Neuron (in vitro differentiated cells): ENCODE results near the gene POU6F2.

ENCODE experiments used
- H2AFZ ChIP-seq: one replicate; pipeline ENCODE4 v1.6.1; 2013; ENCODE audit warnings: low read depth, mild to moderate bottlenecking, inconsistent platforms, low read length, moderate library complexity
- H3K27me3 ChIP-seq: one replicate; pipeline ENCODE4 v1.6.1; 2013; ENCODE audit warnings: low read length; ENCODE audit not compliant: insufficient read depth
- H3K36me3 ChIP-seq: one replicate; pipeline ENCODE4 v1.6.1; 2013; ENCODE audit warnings: low read length; ENCODE audit not compliant: insufficient read depth
- H3K4me1 ChIP-seq: one replicate; pipeline ENCODE4 v1.6.1; 2013; ENCODE audit warnings: low read length; ENCODE audit not compliant: insufficient read depth
- H3K4me3 ChIP-seq: 2 replicates; pipeline ENCODE4 v1.5.1; 2013; ENCODE audit warnings: mild to moderate bottlenecking, low read length, moderate library complexity
- H3K9me3 ChIP-seq: one replicate; pipeline ENCODE4 v1.6.1; 2013; ENCODE audit warnings: low read length

Gene POU6F2

DNA sequence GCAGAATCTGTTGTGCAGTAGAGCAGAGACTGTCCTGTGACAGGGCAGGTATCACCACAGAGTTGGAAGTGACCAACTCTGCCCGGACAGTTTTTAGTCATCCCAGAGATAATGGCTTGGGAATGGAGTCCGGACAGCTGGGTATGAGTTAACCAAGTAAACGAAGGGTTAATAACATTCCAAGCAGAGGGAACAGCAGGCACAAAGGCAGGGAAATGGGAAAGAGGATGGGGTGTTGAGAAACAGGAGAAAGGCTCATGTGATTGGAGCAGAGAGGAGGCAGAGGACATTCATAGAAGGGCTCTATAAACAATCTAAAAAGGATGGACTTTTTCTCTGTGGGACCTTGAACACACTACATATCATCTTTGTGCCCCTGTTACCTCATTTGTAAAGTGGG, 456.3 kb downstream of the POU6F2 start:
- Histone ChIP-seq H3K4me1 (no peaks in the 10 kb centered on the region), H3K4me3 (no peak overlapping the region), H3K36me3 (no peaks in the 10 kb centered on the region), H3K9me3 (no peaks in the 10 kb centered on the region), H2AFZ (no peak overlapping the region), H3K27me3 (no peaks in the 10 kb centered on the region)

- H2AFZ ChIP-seq, result no peak overlapping the region
- H3K36me3 ChIP-seq, result no peaks in the 10 kb centered on the region
- no peak overlapping the region for H3K4me3 ChIP-seq
- no peaks in the 10 kb centered on the region for H3K27me3 ChIP-seq
- H3K9me3 ChIP-seq, result no peaks in the 10 kb centered on the region
- H3K4me1 ChIP-seq, result no peaks in the 10 kb centered on the region
Observed at GRCh38 chr7:39446546-39446945, 468.8 kb downstream of the POU6F2 start.

DNA sequence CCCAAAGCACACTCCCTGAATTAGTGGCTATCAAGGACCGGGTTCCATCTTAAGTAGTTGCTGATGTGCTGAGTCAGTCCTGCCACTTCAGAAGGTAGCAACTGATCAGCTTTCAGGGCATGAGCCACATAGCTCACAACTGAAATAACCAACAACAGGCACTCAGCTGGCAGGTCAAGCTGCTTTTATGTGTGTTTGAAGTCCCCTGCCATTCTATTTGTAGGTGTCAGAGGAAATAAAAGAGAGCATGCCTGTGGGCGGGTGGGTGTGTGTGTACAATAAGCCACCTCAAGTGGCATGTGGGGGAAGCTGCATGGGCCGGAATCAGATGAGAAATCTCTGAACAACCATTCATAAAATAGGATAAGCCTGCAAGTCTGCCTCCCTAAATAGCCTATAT, 474.2 kb downstream of the POU6F2 start:
- no peaks in the 10 kb centered on the region for H3K9me3 ChIP-seq
- H2AFZ ChIP-seq, result no peak overlapping the region
- H3K4me3 ChIP-seq, result no peak overlapping the region
- no peaks in the 10 kb centered on the region for H3K27me3 ChIP-seq
- H3K36me3 ChIP-seq, result no peaks in the 10 kb centered on the region
- H3K4me1 ChIP-seq, result peaks cover 4% of the 10 kb centered on the region

GRCh38 chr7:39453743-39454355, 476.1 kb downstream of the POU6F2 start:
- H3K27me3 ChIP-seq, result no peaks in the 10 kb centered on the region
- no peak overlapping the region for H2AFZ ChIP-seq
- H3K9me3 ChIP-seq, result no peaks in the 10 kb centered on the region
- H3K36me3 ChIP-seq, result no peaks in the 10 kb centered on the region
- H3K4me3 ChIP-seq, result no peak overlapping the region
- peaks cover 4% of the 10 kb centered on the region for H3K4me1 ChIP-seq

DNA sequence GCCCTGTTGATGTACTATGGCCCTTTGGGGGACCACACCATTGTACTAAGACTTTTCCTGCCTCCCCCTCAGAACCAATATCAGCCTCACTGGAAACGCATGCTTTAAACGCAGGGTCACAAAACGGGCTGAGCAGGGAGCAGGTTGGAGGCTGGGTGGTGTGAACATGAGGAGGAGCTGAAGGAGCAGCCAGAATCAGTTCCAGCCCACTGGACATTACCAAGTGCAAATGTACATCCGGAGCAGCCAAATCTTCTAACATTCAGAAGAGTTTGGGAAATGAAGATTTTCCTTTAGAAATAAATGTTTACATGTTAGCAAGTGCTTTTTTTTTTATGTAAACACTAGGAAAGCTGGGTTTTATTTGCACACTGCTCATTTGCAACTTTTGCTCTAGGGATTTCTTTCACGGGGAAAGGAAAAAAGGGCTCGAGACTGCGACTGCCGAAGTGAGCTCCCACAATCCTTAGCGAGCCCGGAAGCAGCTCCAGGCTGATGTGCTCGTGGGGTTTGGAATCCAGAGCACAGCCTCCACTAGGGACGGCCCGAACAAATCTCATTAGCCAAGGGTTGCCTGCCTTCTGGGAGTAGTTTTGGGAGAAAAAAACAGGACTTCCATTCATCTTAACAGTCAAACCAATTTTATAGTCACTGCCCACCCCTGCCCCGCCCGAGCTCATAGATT, 480.5 kb downstream of the POU6F2 start:
- H3K27me3 ChIP-seq, result no peaks in the 10 kb centered on the region
- H3K4me1 ChIP-seq, result no peaks in the 10 kb centered on the region
- H3K36me3 ChIP-seq, result no peaks in the 10 kb centered on the region
- H2AFZ ChIP-seq, result no peak overlapping the region
- H3K4me3 ChIP-seq, result no peak overlapping the region
- H3K9me3 ChIP-seq, result no peaks in the 10 kb centered on the region

DNA sequence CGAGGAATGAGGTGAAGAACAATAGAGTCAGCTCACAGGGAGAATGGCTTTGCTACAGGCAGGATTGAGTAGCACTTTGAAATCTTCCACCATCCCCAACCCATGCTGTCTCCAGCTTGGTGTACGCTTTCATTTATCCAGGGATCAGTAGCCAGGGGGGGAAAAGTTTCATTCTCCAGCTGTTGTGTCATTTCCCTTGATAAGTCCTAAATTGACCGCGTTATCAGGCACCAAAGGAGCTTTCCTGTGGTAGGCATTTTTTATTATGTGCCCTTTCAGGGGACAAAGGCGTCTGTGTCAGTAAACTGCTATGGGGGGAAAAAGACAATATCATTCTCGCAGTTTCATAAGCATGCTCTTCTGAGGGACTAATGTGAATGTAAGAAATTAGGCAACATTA, 481.9 kb downstream of the POU6F2 start:
- H3K36me3 ChIP-seq, result no peaks in the 10 kb centered on the region
- H3K4me1 ChIP-seq, result no peaks in the 10 kb centered on the region
- H3K4me3 ChIP-seq, result no peak overlapping the region
- no peaks in the 10 kb centered on the region for H3K27me3 ChIP-seq
- no peak overlapping the region for H2AFZ ChIP-seq
- no peaks in the 10 kb centered on the region for H3K9me3 ChIP-seq

GRCh38 chr7:39460486-39460885, 482.8 kb downstream of the POU6F2 start:
- Histone ChIP-seq H3K36me3 (no peaks in the 10 kb centered on the region), H3K4me1 (no peaks in the 10 kb centered on the region), H3K9me3 (no peaks in the 10 kb centered on the region), H2AFZ (no peak overlapping the region), H3K27me3 (no peaks in the 10 kb centered on the region), H3K4me3 (no peak overlapping the region)

DNA sequence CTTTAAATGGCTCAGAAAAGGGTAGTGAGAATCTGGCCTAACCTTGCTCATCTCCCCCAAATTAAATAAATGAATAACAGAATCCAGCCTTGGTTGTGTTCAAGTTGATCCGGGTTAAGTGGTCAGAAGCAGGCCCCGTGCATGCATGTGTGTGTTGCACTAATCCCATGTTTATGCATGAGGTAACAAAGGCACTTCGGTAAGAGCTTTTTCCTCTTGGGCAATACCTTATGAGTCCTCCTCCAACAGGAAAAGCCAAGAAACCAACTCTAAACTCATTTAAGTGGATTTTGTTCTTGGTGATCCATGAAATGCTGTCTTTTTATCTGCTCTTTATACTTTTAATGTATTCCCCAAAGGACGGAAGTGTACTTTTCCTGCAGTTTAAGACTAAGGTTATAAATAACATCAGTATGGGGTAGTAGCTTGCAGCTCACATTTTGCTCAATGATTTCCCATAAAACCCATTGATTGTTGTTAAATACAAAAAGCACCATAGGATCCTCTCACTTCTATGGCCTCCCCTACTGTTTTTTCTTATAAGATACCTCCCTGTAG, 483.6 kb downstream of the POU6F2 start:
- Histone ChIP-seq H3K4me3 (no peak overlapping the region), H3K27me3 (no peaks in the 10 kb centered on the region), H2AFZ (no peak overlapping the region), H3K9me3 (no peaks in the 10 kb centered on the region), H3K36me3 (no peaks in the 10 kb centered on the region), H3K4me1 (no peaks in the 10 kb centered on the region)

- no peaks in the 10 kb centered on the region for H3K36me3 ChIP-seq
- H3K27me3 ChIP-seq, result no peaks in the 10 kb centered on the region
- H3K4me1 ChIP-seq, result no peaks in the 10 kb centered on the region
- no peaks in the 10 kb centered on the region for H3K9me3 ChIP-seq
- no peak overlapping the region for H2AFZ ChIP-seq
- no peak overlapping the region for H3K4me3 ChIP-seq
Observed at GRCh38 chr7:39463252-39463651, 485.5 kb downstream of the POU6F2 start.

DNA sequence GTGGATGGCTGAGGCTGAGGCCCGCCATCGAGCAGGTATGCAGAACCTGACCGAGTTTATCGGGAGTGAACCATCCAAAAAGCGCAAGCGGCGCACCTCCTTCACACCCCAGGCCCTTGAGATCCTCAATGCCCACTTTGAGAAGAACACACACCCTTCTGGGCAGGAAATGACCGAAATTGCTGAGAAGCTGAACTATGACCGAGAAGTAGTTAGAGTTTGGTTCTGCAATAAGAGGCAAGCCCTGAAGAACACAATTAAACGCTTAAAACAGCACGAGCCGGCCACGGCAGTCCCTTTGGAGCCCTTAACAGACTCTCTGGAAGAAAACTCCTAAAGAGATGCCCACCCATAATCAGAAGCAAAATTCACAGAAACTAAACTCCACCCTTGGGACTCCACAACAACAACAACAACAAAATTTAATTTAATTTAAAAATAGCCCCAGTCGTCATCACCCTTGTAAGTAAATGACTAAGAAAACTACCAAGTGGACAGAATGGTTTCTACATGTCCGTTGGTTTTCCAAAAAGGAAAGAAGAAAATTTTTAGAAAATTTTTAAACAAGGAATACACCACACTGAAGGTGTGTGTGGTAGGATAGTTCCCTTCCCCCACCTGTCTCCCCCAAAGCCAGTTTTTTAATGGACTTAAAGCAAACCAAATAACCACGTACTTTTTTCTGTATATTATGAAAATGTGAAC, 486.8 kb downstream of the POU6F2 start:
- Histone ChIP-seq H3K4me1 (no peaks in the 10 kb centered on the region), H3K9me3 (no peaks in the 10 kb centered on the region), H3K27me3 (no peaks in the 10 kb centered on the region), H3K36me3 (no peaks in the 10 kb centered on the region), H3K4me3 (no peak overlapping the region), H2AFZ (no peak overlapping the region)

GRCh38 chr7:39465055-39465929, 487.6 kb downstream of the POU6F2 start:
- Histone ChIP-seq H3K4me3 (no peak overlapping the region), H3K4me1 (no peaks in the 10 kb centered on the region), H3K36me3 (no peaks in the 10 kb centered on the region), H2AFZ (no peak overlapping the region), H3K9me3 (no peaks in the 10 kb centered on the region), H3K27me3 (no peaks in the 10 kb centered on the region)

GRCh38 chr7:39468261-39468660, 490.6 kb downstream of the POU6F2 start:
- Histone ChIP-seq H3K4me3 (no peak overlapping the region), H2AFZ (no peak overlapping the region), H3K36me3 (no peaks in the 10 kb centered on the region), H3K9me3 (no peaks in the 10 kb centered on the region), H3K27me3 (no peaks in the 10 kb centered on the region), H3K4me1 (no peaks in the 10 kb centered on the region)
